IPS-15b (cell line): ENCODE measurements around the gene DNAJC4.

Experiments used
- H3K27me3 ChIP-seq: one replicate; pipeline ENCODE4 v1.6.1; 2013; ENCODE audit warnings: low read length; ENCODE audit not compliant: control insufficient read depth, insufficient read depth
- H3K36me3 ChIP-seq: one replicate; pipeline ENCODE4 v1.6.1; 2013; ENCODE audit warnings: low read length; ENCODE audit not compliant: control insufficient read depth, insufficient read depth
- H3K4me1 ChIP-seq: one replicate; pipeline ENCODE4 v1.6.1; 2013; ENCODE audit warnings: mild to moderate bottlenecking, low read length; ENCODE audit not compliant: control insufficient read depth, insufficient read depth
- H3K4me3 ChIP-seq: one replicate; pipeline ENCODE4 v1.5.1; 2013; ENCODE audit warnings: low read depth, low read length
- H3K9ac ChIP-seq: one replicate; pipeline ENCODE4 v1.6.1; 2013; ENCODE audit warnings: low read depth, mild to moderate bottlenecking, low read length
- H3K9me3 ChIP-seq: one replicate; pipeline ENCODE4 v1.6.1; 2013; ENCODE audit warnings: mild to moderate bottlenecking, low read length; ENCODE audit not compliant: control insufficient read depth, insufficient read depth

DNAJC4 gene

GRCh38 chr11:64210301-64211020, 19.9 kb upstream of the DNAJC4 start:
- peaks cover 34% of the 10 kb centered on the region for H3K36me3 ChIP-seq
- H3K4me3 ChIP-seq, result no peak overlapping the region
- H3K9ac ChIP-seq, result no peak overlapping the region
- no peaks in the 10 kb centered on the region for H3K27me3 ChIP-seq
- H3K4me1 ChIP-seq, result no peaks in the 10 kb centered on the region
- H3K9me3 ChIP-seq, result no peaks in the 10 kb centered on the region

- no peaks in the 10 kb centered on the region for H3K27me3 ChIP-seq
- H3K4me1 ChIP-seq, result no peaks in the 10 kb centered on the region
- no peaks in the 10 kb centered on the region for H3K9me3 ChIP-seq
- no peak overlapping the region for H3K4me3 ChIP-seq
- H3K9ac ChIP-seq, result no peak overlapping the region
- peaks cover 27% of the 10 kb centered on the region for H3K36me3 ChIP-seq
Measured at GRCh38 chr11:64211181-64211872, 19.0 kb upstream of the DNAJC4 start.

GRCh38 chr11:64216879-64217278, 13.5 kb upstream of the DNAJC4 start:
- no peaks in the 10 kb centered on the region for H3K9me3 ChIP-seq
- no peaks in the 10 kb centered on the region for H3K27me3 ChIP-seq
- H3K4me3 ChIP-seq, result no peak overlapping the region
- no peaks in the 10 kb centered on the region for H3K4me1 ChIP-seq
- H3K9ac ChIP-seq, result no peak overlapping the region
- H3K36me3 ChIP-seq, result peaks cover 5% of the 10 kb centered on the region

GRCh38 chr11:64218628-64219353, 11.6 kb upstream of the DNAJC4 start:
- no peak overlapping the region for H3K9ac ChIP-seq
- H3K27me3 ChIP-seq, result no peaks in the 10 kb centered on the region
- peaks cover 5% of the 10 kb centered on the region for H3K36me3 ChIP-seq
- H3K9me3 ChIP-seq, result no peaks in the 10 kb centered on the region
- H3K4me1 ChIP-seq, result no peaks in the 10 kb centered on the region
- H3K4me3 ChIP-seq, result no peak overlapping the region

GRCh38 chr11:64219354-64219684, 11.0 kb upstream of the DNAJC4 start:
- Histone ChIP-seq H3K4me1 (no peaks in the 10 kb centered on the region), H3K9me3 (no peaks in the 10 kb centered on the region), H3K9ac (no peak overlapping the region), H3K4me3 (no peak overlapping the region), H3K27me3 (no peaks in the 10 kb centered on the region), H3K36me3 (peaks cover 9% of the 10 kb centered on the region)

- no peaks in the 10 kb centered on the region for H3K9me3 ChIP-seq
- no peak overlapping the region for H3K4me3 ChIP-seq
- peaks cover 11% of the 10 kb centered on the region for H3K36me3 ChIP-seq
- no peak overlapping the region for H3K9ac ChIP-seq
- no peaks in the 10 kb centered on the region for H3K27me3 ChIP-seq
- H3K4me1 ChIP-seq, result no peaks in the 10 kb centered on the region
Measured at GRCh38 chr11:64219755-64220154, 10.6 kb upstream of the DNAJC4 start.

GRCh38 chr11:64220271-64220670, 10.1 kb upstream of the DNAJC4 start:
- Histone ChIP-seq H3K4me1 (no peaks in the 10 kb centered on the region), H3K36me3 (peaks cover 11% of the 10 kb centered on the region), H3K9ac (no peak overlapping the region), H3K27me3 (no peaks in the 10 kb centered on the region), H3K4me3 (no peak overlapping the region), H3K9me3 (no peaks in the 10 kb centered on the region)

GRCh38 chr11:64220798-64221197, 9.6 kb upstream of the DNAJC4 start:
- Histone ChIP-seq H3K9me3 (no peaks in the 10 kb centered on the region), H3K4me1 (no peaks in the 10 kb centered on the region), H3K4me3 (no peak overlapping the region), H3K27me3 (no peaks in the 10 kb centered on the region), H3K9ac (no peak overlapping the region), H3K36me3 (peaks cover 11% of the 10 kb centered on the region)

- no peak overlapping the region for H3K9ac ChIP-seq
- H3K9me3 ChIP-seq, result no peaks in the 10 kb centered on the region
- H3K4me3 ChIP-seq, result no peak overlapping the region
- peaks cover 11% of the 10 kb centered on the region for H3K36me3 ChIP-seq
- no peaks in the 10 kb centered on the region for H3K4me1 ChIP-seq
- no peaks in the 10 kb centered on the region for H3K27me3 ChIP-seq
Measured at GRCh38 chr11:64222651-64223000, 7.7 kb upstream of the DNAJC4 start.

- no peak overlapping the region for H3K9ac ChIP-seq
- no peaks in the 10 kb centered on the region for H3K9me3 ChIP-seq
- H3K36me3 ChIP-seq, result peaks cover 11% of the 10 kb centered on the region
- H3K4me1 ChIP-seq, result no peaks in the 10 kb centered on the region
- H3K4me3 ChIP-seq, result no peak overlapping the region
- H3K27me3 ChIP-seq, result no peaks in the 10 kb centered on the region
Measured at GRCh38 chr11:64223001-64223651, 7.2 kb upstream of the DNAJC4 start.

- H3K9ac ChIP-seq, result no peak overlapping the region
Measured at GRCh38 chr11:64224151-64224890, 6.0 kb upstream of the DNAJC4 start.

More at GRCh38 chr11:64224151-64224890, 6.0 kb upstream of the DNAJC4 start:
- H3K4me3 ChIP-seq, result no peak overlapping the region
- H3K36me3 ChIP-seq, result peaks cover 7% of the 10 kb centered on the region
- no peaks in the 10 kb centered on the region for H3K27me3 ChIP-seq
- no peaks in the 10 kb centered on the region for H3K9me3 ChIP-seq
- H3K4me1 ChIP-seq, result no peaks in the 10 kb centered on the region
